ENCODE data around the gene ARMC8. TPM values are rescaled to one million over a fixed set of nuclear protein-coding genes. Genes with fewer than 3 reads are reported as not detected.

The ARMC8 gene
- total and polyA plus RNA-seq, 2 of the 8 experiments (the other 6 are each of a cell fraction or from before 2014, with no cell fraction given) = 47.3 to 58.5 TPM

GRCh38 chr3:138220242-138220641 lies 33.1 kb downstream of the ARMC8 start:
- FAIRE-seq (no peak), DNase-seq (ENCODE audit: low read depth in 1 of 2, low spot score in 2 of 2) (no peak)
- Histone ChIP-seq H2BK120ac (replicated peaks; ENCODE audit: low read depth, low read length) (no peak overlapping the region), H4K91ac (replicated peaks; ENCODE audit: insufficient read length, low read length) (no peak overlapping the region), H4K8ac (ENCODE audit: extremely low read depth, insufficient read depth, low read length) (no peak overlapping the region), H3K27ac (ENCODE audit: low read depth, low read length) (no peak overlapping the region), H3K4me3 (ENCODE audit: extremely low read depth in 1 of 4, insufficient read depth in 2 of 4, low read depth in 3 of 4, low read length in 4 of 4) (no peak overlapping the region), H3K56ac (replicated peaks; ENCODE audit: insufficient read length, low read depth, low read length) (no peak overlapping the region), H4K5ac (ENCODE audit: insufficient read length, low read depth, low read length) (no peak overlapping the region), H3K27me3 (replicated peaks in 1 of 4; ENCODE audit: control insufficient read depth in 3 of 4, extremely low read depth in 1 of 4, insufficient read depth in 3 of 4, low read length in 3 of 4) (no peaks in the 10 kb centered on the region), H3K36me3 (ENCODE audit: control insufficient read depth in 2 of 4, insufficient read depth in 4 of 4, low read length in 3 of 4) (peaks cover 7 to 33% (median 20%) of the 10 kb centered on the region in 4 experiments; a peak in 7 of 8 replicates), H3K23me2 (ENCODE audit: low read depth, low read length) (no peaks in the 10 kb centered on the region), H3K23ac (ENCODE audit: insufficient read length) (no peak overlapping the region), H3K4ac (replicated peaks; ENCODE audit: insufficient read length, low read depth, low read length) (no peak overlapping the region), H3K79me1 (ENCODE audit: low read depth, low read length) (no peaks in the 10 kb centered on the region; the same call in 1 of the 2 replicates), H2BK5ac (ENCODE audit: low read depth, low read length) (no peak overlapping the region), H3K9ac (replicated peaks in 1 of 4; ENCODE audit: extremely low read depth in 1 of 4, low read depth in 3 of 4, low read length in 3 of 4) (no peak overlapping the region), H2BK20ac (ENCODE audit: low read length) (no peak overlapping the region), H3K18ac (ENCODE audit: extremely low read depth, low read length) (no peak overlapping the region), H3K79me2 (ENCODE audit: control insufficient read depth in 1 of 2, insufficient read depth in 2 of 2, low read length in 2 of 2) (peaks cover 0 to 48% of the 10 kb centered on the region in 2 experiments; a peak in 2 of 4 replicates), H3K14ac (ENCODE audit: insufficient read length) (no peak overlapping the region), H3K9me3 (ENCODE audit: insufficient read depth in 2 of 2, low read depth in 1 of 2, low read length in 1 of 2) (no peaks in the 10 kb centered on the region), H3K4me1 (replicated peaks in 1 of 4; ENCODE audit: control insufficient read depth in 3 of 4, insufficient read depth in 4 of 4, low read length in 3 of 4) (no peaks in the 10 kb centered on the region), H3K4me2 (ENCODE audit: insufficient read depth in 1 of 2, low read depth in 2 of 2, low read length in 2 of 2) (no peak overlapping the region), H2AFZ (ENCODE audit: low read length) (no peak overlapping the region), H2AK5ac (ENCODE audit: low read depth, low read length) (no peak overlapping the region), H4K20me1 (replicated peaks in 1 of 2; ENCODE audit: control insufficient read depth in 1 of 2, insufficient read depth in 2 of 2, low read length in 2 of 2) (peaks cover 0 to 2% of the 10 kb centered on the region in 2 experiments), H2BK15ac (ENCODE audit: low read length) (no peak overlapping the region), H2BK12ac (ENCODE audit: low read depth, low read length) (no peak overlapping the region)
- WGBS, 2 experiments (ENCODE audit: extremely low coverage in 1 of 2, insufficient coverage in 1 of 2, insufficient read length in 1 of 2, insufficient replicate concordance in 2 of 2, low coverage in 1 of 2, low lambda C conversion rate in 2 of 2, missing lambda C conversion rate in 1 of 2) = 87% methylated on average over 1 of the region's 1 CpG; no CpG with 5 or more reads in 1 of the 2 experiments
- POLR2A ChIA-PET (ENCODE audit: partially characterized antibody) = interaction anchor here (1.1 to 1.7 kb wide), 3 partner anchors 10 to 46 kb away, joined by 3 to 4 read pairs (median 3); no protein-coding TSS in a partner anchor
- CTCF ChIA-PET (ENCODE audit: partially characterized antibody) = interaction anchor here (0.5 to 1.2 kb wide), 2 partner anchors 20 to 121 kb away, joined by 3 read pairs; no protein-coding TSS in a partner anchor
- TF ChIP-seq TBP (IDR thresholded peaks at IDR 0.05; ENCODE audit: low read depth, low read length) (no peak), KDM4A (IDR thresholded peaks at IDR 0.05; ENCODE audit: low read depth, low read length, severe bottlenecking) (no peak), TAF7 (optimal IDR thresholded peaks at IDR 0.05; ENCODE audit: borderline replicate concordance, low read depth, low read length) (no peak), NANOG (IDR thresholded peaks at IDR 0.05; ENCODE audit: insufficient read depth, low read depth, low read length, poor library complexity, severe bottlenecking) (no peak), HDAC6 (IDR thresholded peaks at IDR 0.05; ENCODE audit: low read depth, low read length) (no peak), TAF1 (IDR thresholded peaks at IDR 0.05; ENCODE audit: low read depth, low read length) (no peak), TCF12 (IDR thresholded peaks at IDR 0.05; ENCODE audit: low read depth, low read length) (no peak), SP2 (IDR thresholded peaks at IDR 0.05; ENCODE audit: low read length) (no peak), FOSL1 (IDR thresholded peaks at IDR 0.05; ENCODE audit: insufficient read depth, low read depth, low read length) (no peak), CTBP2 (IDR thresholded peaks at IDR 0.05; ENCODE audit: borderline replicate concordance, insufficient read depth, insufficient read length, low read length) (no peak), GABPA (IDR thresholded peaks at IDR 0.05; ENCODE audit: borderline replicate concordance, insufficient read depth, low read length) (no peak), USF2 (IDR thresholded peaks at IDR 0.05; ENCODE audit: low read length) (no peak)

Data from H1 (cell line).